Measurements from ENCODE around the gene VTCN1.

The VTCN1 gene

DNA sequence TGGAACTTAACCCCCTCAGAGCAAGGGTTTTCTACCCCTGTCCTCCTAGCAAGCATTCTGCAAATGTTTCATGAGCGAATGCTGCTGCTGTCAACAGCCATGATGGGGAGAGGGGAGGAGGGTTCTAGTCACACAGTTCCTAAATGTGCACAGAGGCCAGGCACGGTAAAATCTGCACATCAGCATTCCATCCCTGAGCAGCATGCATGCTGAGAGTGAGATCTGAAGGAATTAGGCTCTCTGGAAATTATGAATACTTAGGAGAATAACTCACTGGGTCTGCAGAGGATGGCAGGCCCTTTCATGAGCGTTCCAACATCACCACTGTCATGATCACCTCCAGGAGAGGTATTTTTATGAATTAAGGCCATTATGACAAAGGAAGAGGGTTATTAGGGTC lies 2.1 kb downstream of the VTCN1 start:
- no peak for DNase-seq

DNA sequence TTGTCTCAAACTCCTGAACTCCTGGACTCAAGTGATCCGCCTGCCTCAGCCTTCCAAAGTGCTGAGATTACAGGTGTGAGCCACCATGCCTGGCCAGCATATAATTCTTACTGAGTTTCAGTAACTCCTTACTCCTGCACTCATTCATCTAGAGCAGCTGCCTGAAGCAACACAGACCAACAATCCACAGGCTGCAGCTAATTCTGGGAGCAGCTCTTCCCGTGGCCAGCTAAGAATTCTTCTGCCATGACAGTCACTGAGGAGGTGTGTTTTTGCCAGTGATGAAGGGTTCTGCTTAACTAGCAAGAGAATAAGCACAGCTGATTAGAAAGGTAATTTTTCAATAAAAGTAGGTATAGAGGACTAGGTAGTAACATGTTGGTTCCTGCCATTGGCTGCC lies 5.4 kb downstream of the VTCN1 start:
- DNase-seq: no peak

DNA sequence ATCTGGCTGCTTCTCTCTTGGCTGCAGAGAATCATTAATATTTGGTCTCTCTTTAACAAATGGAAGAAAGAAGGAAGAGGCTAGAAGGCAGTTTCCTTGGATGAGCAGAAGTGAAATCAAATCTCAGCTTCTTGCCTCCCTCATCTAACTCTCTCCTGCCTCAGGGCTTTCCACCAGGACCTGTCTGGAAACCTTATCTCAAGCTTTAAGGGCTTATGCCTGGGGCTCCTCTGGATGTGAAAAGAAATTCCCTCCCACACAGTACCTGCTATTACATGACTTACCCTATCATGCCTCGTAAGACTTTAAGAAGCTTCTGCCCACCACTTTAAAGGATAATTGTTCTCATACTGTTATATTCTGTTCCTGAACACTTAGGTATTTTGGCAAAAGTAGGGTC lies 8.9 kb downstream of the VTCN1 start:
- no peak for DNase-seq

DNA sequence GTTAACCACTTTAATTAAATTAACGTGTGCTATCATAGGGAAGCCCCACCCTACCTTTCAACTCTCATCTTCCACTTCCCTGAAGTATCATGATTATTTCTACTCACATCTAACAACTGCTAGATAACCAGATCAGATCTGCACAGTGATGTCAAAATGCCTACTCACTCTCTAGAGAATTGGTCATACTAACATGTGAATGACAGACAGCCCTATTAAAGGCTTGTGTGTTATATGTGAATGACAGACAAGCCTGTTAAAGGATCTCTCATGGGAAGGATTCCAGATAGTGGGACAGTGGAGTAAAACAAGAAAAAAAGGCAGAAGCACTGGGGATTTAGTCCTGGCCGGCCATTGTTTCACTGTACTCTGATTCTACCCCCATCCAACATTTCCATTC lies 12.6 kb downstream of the VTCN1 start:
- DNase-seq: no peak

DNA sequence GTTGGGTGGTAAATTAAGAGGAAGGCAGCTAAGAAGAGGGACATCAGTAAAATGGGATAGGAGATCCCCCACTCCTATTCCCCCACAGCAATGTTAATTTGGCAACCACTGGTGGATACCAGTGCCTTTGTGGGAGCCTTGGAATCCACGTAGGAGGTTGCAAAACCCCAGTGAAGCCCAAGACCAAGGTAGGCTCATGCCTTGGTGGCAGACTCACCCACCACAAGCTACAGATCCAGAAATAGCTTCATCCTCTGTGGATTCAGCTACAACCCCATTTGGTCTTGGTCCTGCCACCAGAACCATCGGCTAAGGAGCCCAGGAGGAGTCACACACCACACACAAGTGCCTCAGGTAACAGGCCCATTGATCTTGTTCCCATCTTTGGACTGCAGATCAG lies 21.0 kb downstream of the VTCN1 start:
- DNase-seq: no peak

DNA sequence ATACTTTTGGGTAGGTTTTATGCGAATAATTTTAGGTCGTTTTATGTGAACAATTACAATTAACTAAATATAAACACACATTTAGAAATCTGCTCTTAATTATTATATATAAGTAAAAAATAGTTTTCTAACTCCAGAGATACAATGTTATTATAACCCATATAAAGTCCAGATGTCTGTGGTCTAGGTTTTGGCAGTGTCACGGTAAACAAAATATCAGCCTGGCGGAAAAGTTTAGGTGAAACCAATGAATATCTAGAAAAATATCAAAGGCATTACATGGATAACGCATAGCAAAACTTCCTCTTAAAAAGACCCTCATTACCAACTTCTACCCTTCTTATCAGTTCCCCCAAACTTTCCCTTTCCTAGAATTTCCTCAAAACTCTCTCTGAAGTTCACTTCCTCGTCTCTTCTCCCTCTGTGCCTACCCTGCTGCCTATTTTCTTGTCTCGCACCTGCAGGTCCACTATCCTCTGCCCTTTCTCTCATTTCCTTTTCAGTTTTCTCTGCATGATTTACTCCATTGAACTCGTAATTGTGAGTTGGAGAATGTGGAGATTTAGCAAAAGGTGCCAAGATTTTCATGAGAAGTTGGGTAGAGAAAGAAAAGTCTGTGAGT lies 21.8 kb downstream of the VTCN1 start:
- DNase-seq: no peak

DNA sequence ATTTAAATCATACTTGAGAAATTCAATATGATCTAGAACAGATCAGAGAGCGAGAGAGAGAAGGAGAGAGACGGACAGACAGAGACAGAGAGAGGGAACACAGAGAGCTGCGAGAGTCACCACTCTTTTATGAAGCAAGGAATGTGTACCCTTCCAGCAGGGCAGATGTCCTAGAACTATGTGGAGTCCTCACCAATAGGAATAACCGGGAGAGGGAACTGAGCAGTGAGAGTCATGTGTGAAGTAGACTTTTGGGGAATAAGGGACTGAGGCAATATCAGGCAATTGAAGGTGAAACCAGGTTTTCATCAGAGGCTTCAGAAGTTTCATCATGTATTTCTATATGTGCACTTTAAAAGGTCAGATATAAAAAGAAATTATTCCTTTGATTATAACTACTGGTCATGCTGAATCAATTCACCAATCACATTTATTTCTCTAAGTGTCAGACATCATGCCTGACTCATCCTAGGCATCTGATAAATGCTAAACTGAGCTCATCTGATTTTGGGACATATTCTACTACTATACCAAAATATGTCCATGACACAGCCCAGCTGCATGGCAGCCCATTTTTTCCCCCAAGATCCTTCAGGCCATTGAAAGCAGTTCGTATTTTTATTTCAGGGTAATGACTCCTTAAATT lies 22.4 kb downstream of the VTCN1 start:
- DNase-seq: no peak

DNA sequence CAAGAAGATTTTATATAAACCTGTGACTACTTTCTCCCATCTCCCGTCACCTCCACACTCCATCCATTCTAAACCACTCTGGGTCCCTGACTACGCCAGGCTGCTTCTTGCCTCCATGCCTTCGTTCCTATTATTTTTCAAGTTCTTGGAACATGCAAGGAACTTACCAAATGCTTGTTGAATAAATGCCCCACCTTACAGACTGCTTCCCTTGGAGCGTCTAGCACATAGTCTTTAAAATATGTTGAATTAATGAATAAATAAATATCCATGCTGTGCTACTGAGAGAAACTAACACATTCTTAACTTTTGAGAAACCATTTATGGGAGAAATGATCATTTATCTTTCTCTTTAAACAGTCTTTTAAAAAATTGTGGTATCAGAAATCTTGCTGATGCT lies 27.6 kb downstream of the VTCN1 start:
- DNase-seq: no peak

DNA sequence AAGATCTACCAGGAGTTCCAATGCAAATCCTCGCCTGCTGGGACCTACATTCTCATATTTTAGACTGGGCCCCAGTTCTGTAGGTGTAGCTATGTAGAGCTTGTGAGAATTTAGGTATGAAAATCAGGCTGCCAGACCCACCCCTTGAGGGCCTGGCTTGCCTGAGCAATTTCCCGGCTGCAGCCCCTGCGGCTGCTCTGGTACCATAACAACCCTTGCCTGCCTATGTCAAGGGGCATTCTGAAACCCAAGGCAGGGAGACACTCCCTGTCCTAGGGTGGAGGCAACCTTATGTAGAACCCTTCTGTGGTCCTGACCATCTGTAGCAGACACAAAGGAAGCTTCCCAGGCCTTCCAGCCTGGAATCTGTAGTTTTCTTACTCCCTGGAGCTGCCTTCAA lies 28.4 kb downstream of the VTCN1 start:
- peak in 1 of 2 experiments; percentile 13 for DNase-seq

DNA sequence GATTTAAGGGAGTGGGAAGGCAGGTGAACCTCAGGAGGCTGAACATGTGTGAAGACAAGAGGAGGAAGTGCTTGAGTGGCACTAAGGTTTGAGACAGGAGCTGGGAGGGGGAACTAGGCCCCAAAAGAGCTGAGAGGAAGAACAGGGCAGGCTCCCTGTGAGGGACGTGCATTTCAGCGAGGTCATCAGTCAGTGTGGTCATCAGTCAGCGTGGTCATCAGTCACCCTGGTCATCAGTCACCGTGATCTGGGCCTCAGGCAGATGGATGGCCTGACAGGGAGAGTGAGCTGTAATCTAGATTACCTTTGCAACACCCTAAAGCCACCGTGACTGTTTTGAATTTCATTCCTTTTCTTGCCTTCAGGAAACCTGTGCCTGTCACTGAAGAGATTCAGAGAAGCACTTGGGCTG lies 29.1 kb downstream of the VTCN1 start:
- DNase-seq: no peak

DNA sequence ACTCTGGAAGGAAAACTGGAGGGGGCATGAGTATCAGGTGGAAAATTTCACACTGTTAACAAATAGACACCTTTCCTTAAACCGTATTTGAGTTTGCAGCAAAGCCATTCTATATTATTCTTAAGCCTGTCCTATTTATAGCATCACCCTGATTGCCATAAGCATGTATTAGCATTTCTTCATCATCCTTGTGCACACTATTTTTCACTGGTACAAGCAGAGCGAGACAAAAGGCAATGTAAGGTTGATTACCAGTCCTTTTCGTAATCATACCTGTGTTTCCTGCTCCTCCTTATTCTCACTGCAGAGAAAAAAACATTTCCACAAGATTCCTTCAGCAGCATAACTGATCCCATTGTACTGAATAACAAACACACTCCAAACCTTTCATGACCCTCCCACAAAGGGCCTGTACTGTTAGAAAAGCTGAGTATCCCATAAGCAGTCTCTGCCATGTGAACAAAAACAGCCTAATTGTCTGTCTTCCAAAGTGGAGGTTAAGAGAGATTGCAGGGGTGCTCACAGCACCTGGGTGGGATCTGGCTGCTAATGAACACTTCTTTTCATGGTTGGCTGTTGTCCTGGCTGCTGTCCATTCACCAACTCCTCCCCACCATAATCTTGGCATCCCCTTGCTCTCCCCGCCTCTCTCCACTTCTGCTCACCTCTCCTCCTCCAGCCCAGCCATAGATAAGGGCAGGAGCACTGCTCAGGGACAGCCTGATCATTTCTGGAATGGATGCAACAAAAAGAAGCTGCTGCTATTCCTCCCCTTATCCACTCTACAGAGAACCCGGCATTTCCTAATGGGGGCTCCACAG lies 30.4 kb downstream of the VTCN1 start:
- DNase-seq: no peak

DNA sequence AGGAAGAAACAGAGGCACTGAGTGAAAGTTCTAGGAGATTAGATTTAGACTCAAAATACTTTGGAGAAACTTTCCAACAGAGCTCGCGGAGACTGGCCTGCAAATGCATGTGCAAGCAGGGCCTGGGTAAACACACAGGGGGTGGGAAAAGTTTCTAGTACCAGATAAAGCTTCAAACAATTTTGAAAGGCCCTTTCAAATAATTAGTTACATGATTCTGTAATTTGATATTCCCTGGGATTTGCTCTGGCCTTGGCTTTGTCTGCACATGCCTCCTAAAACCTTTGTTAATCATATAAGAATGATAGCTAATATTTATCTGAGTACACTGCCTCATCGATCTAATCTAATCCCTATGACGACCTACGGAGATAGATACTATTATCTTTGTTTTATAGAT lies 31.3 kb downstream of the VTCN1 start:
- DNase-seq: no peak

DNA sequence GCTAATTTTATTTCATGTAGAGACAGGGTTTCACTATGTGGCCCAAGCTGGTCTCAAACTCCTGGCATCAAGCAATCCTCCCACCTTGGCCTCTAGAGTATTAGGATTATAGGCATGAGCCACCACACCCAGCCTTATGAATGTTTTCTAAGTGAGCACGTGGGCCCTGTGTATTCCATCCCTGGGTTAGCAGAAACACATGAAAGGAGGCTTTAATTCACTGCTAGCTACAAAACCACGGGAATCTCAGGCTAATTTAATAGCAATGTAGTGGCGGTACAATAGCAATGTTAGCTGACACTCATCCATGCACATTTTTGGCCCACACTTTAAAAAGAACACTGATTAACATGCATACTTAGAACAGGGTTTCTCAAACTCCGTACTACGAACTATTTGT lies 32.0 kb downstream of the VTCN1 start:
- DNase-seq: no peak

DNA sequence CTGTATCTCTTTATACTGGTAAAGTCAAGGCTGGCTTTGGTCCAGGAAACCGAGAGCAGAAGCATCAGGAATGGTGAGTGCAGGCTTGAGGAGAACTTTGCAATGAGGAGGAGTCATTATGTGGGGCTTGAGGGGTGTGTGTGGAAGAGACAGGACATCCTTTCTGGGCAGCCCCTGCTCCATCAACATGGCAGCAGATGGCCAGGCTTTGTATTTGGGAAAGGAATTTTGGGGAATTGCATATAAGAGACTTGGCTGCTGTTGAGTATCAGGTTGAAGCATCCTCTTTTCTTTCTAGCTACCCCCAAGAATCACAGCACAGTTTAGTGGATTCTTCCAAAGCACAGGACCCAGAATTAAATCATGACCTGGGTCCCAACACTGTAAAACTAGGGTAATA lies 33.4 kb downstream of the VTCN1 start:
- no peak for DNase-seq

DNA sequence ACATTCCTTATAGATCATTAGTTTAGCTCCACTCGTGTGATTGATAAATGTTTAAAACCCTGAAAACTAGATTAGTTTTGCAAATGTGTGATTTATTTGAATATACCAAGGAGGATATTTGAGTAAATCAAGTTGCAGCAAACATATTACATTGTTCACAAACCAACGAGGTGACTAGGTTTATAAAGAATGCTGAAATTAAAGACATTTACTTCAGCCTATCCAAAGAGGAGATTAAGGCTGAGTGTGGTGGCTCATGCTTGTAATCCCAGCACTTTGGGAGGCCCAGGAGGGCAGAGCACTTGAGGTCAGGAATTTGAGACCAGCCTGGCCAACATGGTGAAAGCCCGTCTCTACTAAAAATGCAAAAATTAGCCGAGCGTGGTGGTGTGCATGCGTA lies 34.1 kb downstream of the VTCN1 start:
- no peak for DNase-seq

DNA sequence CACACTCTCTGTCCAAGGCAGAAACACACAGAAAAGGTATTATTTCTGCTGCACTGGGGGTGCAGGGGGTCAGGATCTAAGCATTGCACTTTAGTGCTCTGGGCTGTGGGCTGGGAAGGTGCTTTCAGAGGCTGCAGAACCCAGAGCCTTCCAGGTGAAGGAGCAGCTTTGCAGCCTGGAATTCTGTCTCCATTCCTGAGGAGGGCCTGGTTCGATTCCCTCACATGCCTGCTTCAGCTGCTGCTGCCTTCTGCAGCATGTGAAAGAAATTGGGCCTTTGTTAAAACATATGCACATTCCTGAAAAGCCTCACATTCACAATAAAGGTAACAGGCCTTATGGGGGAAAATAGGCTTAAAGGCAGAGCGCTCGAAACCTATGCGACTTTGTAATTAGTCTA lies 35.9 kb downstream of the VTCN1 start:
- no peak for DNase-seq

DNA sequence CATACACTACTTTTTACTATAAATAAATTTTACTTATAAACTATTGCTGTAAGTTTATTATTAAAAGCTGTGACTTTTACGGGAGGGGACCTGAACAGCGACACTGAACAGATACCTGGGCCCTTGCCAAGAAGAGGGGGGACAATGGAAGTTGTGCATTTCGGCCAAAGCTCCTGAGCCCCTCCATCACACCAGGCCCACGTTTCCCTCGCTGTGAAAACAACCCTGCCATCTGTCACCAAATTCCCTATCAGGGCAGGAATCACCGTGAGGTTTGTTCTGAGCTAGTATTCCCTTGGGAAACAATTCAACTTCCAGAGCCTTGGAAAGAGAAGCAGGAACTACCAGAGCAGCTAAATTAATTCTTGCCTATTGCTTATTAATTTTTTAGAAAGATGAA lies 37.0 kb downstream of the VTCN1 start:
- DNase-seq: peak in 1 of 2 experiments; percentile 23

DNA sequence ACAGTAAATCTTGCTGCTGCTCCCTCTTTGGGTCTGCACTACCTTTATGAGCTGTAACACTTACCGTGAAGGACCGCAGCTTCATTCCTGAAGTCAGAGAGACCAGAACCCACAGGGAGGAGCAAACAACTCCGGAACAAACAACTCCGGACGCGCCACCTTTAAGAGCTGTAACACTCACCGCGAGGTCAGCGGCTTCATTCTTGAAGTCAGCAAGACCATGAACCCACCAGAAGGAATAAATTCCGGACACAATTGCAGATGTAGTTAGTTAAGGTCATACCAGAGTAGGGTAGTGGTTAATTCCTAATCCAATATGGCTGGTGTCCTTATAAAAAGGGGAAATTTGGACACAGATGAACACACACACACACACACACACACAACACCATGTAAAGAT lies 37.7 kb downstream of the VTCN1 start:
- no peak for DNase-seq

DNA sequence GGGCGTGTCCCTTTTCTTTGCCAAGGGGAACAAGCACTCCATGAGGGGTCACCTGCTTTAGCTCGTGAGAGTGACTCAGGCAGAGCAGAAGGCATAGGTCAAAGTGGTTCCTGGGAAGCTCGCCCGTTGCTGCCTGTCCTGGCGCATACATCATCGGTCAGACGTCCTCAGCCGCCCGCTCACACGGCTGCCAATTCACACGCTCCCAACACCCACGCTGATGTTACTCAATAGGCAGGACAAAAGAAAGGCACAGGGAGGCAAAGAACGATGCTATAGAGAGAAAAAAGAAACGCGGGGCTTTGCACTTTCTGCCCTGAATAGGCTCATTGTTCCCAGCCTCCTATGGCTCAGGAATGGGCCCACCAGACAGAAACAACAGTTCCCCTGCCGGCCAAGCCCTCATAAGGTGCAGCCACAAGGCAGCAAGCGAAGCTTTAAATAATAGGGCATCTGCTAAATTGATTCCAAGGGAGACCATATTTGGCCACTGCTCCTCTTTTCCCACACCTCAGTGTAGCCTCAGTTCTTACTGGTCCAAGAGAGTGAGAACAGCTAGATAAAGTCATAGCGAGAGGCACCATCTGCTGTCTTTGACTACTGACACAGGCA lies 38.7 kb downstream of the VTCN1 start:
- no peak for DNase-seq

DNA sequence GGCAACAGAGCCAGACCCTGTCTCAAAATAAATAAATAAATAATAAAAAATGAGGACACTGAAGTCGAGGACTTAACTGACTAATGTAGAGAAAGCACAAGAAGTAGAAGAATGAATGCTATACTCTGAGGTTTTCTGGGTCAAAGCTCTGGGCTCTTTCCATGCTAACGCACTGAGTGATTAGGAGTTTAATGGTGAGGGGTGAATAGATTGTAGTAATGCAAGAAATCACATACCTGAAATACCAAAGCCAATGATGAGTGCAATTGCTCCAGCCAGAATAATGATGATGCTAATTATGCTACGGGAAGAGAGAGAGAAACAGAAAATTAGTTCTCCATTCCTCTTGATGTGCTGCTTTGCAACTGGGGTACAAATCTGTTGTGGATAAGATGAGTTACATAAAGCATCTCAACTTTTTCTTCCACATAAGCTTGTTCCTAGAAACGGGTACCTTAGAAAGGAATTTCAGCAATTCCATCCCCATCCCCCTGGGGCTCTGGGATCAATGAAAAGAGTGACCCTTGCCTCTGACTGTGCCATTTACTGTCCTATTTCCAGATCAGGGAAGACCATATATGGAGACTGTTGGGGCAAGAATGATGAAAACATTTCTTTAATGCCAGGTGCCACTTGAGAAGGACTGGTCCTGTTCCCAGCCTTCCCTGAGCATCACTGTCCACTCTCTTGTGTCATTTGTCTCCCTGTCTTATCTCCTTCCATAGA lies 40.7 kb downstream of the VTCN1 start:
- DNase-seq: no peak

DNA sequence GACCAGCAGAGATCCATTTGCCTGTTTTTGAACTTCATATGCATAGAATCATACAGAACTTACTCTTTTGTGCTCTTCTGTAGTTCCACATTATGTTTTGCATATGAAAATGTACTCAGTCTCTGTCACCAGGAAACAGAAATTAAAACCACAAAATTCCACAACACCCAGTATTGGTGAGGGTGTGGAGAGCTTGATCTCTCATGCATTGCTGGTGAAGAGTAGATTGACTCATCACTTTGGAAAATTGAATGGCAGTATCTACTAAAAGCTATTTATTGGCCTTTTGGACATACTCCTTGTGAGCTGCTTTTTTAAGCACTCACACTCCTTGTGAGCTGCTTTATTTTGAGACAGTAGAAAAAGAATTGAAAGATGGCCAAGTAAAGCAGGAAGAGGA lies 43.3 kb downstream of the VTCN1 start:
- DNase-seq: peak; percentile 40 to 46

DNA sequence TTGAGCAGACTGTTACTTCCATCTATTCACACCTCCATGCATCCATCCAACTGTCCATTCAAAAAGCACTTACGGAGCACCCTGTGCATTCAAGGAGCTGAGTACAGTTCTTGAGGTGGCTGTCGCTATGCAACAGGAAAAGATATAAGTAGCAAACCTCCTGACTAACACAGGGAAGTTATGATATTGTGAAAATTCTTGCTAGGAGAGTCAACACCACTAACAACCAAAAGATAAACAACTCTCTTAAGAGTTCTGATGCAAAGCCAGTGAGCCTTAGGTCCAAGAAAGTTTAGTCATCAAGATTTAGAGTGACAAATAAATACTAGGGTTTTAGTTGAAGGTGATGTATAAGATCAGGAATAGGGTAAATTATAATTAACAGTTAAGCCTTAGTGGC lies 44.7 kb downstream of the VTCN1 start:
- DNase-seq: no peak

DNA sequence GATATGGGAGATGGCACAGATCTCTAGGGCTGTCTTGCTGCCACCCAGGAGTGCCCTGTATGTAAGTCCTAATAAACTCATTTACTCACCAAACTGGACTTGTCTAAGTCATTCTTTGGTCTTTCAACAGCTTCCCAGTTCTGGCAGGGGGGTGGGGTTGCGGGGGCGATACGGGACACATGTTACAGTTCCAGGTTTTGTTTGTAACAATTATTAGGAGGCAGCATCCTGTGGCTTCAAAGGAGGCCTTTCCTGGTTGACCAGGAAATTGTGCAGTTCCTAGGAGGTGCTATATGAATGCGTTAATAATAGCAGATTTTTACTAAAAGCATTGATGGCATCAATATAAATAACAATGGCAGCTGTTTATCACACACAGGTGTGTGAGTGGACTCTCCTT lies 46.5 kb downstream of the VTCN1 start:
- DNase-seq: no peak
